Measurements from ENCODE around the gene HDGFL1.

HDGFL1 gene

GRCh38 chr6:22544476-22544875 lies 24.9 kb upstream of the HDGFL1 start:
- no peak for DNase-seq (ENCODE audit: low spot score)
- TF ChIP-seq CTCF (conservative IDR thresholded peaks at IDR 0.05; ENCODE audit: low read depth) = no peak

GRCh38 chr6:22545051-22545450 lies 24.3 kb upstream of the HDGFL1 start:
- H3K27ac ChIP-seq = no peak overlapping the region
- CTCF ChIA-PET = no interaction called here
- TF ChIP-seq CTCF (conservative IDR thresholded peaks at IDR 0.05; ENCODE audit: low read depth) = no peak
- no peak for DNase-seq (ENCODE audit: low spot score)
- POLR2A ChIA-PET (ENCODE audit: low non-redundant PET) = no interaction called here

More at GRCh38 chr6:22544476-22544875, 24.9 kb upstream of the HDGFL1 start:
- no peak overlapping the region for H3K27ac ChIP-seq
- ChIA-PET CTCF (interaction anchor here (0.7 kb wide), 1 partner anchor 884 kb away, joined by 3 read pairs; no protein-coding TSS in a partner anchor), POLR2A (ENCODE audit: low non-redundant PET) (no interaction called here)

GRCh38 chr6:22546236-22546635 lies 23.1 kb upstream of the HDGFL1 start:
- ChIA-PET POLR2A (ENCODE audit: low non-redundant PET) (no interaction called here), CTCF (interaction anchor here (0.7 kb wide), 1 partner anchor 20 kb away, joined by 3 read pairs; no protein-coding TSS in a partner anchor)

GRCh38 chr6:22550971-22551670 lies 18.2 kb upstream of the HDGFL1 start:
- POLR2A ChIA-PET (ENCODE audit: low non-redundant PET) = no interaction called here
- no peak for TF ChIP-seq CTCF (conservative IDR thresholded peaks at IDR 0.05; ENCODE audit: low read depth)
- CTCF ChIA-PET = interaction anchor here (0.6 kb wide), 1 partner anchor 1583 kb away, joined by 4 read pairs; no protein-coding TSS in a partner anchor
- no peak for DNase-seq (ENCODE audit: low spot score)
- H3K27ac ChIP-seq = no peak overlapping the region

More at GRCh38 chr6:22546236-22546635, 23.1 kb upstream of the HDGFL1 start:
- DNase-seq (ENCODE audit: low spot score) = no peak
- TF ChIP-seq CTCF (conservative IDR thresholded peaks at IDR 0.05; ENCODE audit: low read depth) = no peak
- H3K27ac ChIP-seq = no peak overlapping the region

- DNase-seq (ENCODE audit: low spot score) = no peak
- ChIA-PET CTCF (no interaction called here), POLR2A (ENCODE audit: low non-redundant PET) (no interaction called here)
- no peak for TF ChIP-seq CTCF (conservative IDR thresholded peaks at IDR 0.05; ENCODE audit: low read depth)
- H3K27ac ChIP-seq = no peak overlapping the region
These were observed 13.1 kb upstream of the HDGFL1 start for GRCh38 chr6:22556266-22556665.

GRCh38 chr6:22557007-22557406 lies 12.4 kb upstream of the HDGFL1 start:
- ChIA-PET POLR2A (ENCODE audit: low non-redundant PET) (no interaction called here), CTCF (interaction anchor here (0.5 kb wide), 1 partner anchor 31 kb away, joined by 3 read pairs; no protein-coding TSS in a partner anchor)
- no peak overlapping the region for H3K27ac ChIP-seq
- TF ChIP-seq CTCF (conservative IDR thresholded peaks at IDR 0.05; ENCODE audit: low read depth) = no peak
- no peak for DNase-seq (ENCODE audit: low spot score)
